Measurements from ENCODE around the gene EXOC6.

- TF ChIP-seq TMF1 (CRISPR knock-in tag; IDR thresholded peaks at IDR 0.05; ENCODE audit: low read depth) = no peak
- no peak for TF ChIP-seq FOXP4 (CRISPR knock-in tag; IDR thresholded peaks at IDR 0.05)
- TF ChIP-seq POLR2AphosphoS5 (IDR thresholded peaks at IDR 0.05; ENCODE audit: low read depth, low read length) = no peak
- no peak for TF ChIP-seq ZBTB1 (CRISPR knock-in tag; IDR thresholded peaks at IDR 0.05; ENCODE audit: borderline replicate concordance)
- no peak for TF ChIP-seq ZNF280D (CRISPR knock-in tag; IDR thresholded peaks at IDR 0.05)
- no peak for TF ChIP-seq PRPF4 (IDR thresholded peaks at IDR 0.05; ENCODE audit: low read depth, low read length, poor library complexity, severe bottlenecking)
- TF ChIP-seq ZNF549 (CRISPR knock-in tag; IDR thresholded peaks at IDR 0.05) = no peak
- no peak for TF ChIP-seq ZNF331 (CRISPR knock-in tag; IDR thresholded peaks at IDR 0.05)
- no peak for TF ChIP-seq ZNF275 (CRISPR knock-in tag; IDR thresholded peaks at IDR 0.05; ENCODE audit: borderline replicate concordance)
- no peak for TF ChIP-seq RNF219 (CRISPR knock-in tag; IDR thresholded peaks at IDR 0.05)
These were observed 53.5 kb downstream of the EXOC6 start for GRCh38 chr10:92901819-92902251.
